GM23248 (cell line): ENCODE measurements around the gene WNT5B.

Experiments
- EZH2 ChIP-seq: fragments of 200-600 bp; sonication (generic); IDR thresholded peaks from 2 replicates; pipeline ENCODE4 v1.6.1; 2018; ENCODE audit warnings: antibody characterized with exemption, mild to moderate bottlenecking; ENCODE audit not compliant: insufficient read depth, poor library complexity, severe bottlenecking
- EZH2phosphoT487 ChIP-seq: fragments of 200-600 bp; sonication (generic); IDR thresholded peaks from 2 replicates; pipeline ENCODE4 v1.6.1; 2018; ENCODE audit warnings: antibody characterized with exemption, moderate library complexity, mild to moderate bottlenecking, low read depth; ENCODE audit not compliant: insufficient read depth

DNA sequence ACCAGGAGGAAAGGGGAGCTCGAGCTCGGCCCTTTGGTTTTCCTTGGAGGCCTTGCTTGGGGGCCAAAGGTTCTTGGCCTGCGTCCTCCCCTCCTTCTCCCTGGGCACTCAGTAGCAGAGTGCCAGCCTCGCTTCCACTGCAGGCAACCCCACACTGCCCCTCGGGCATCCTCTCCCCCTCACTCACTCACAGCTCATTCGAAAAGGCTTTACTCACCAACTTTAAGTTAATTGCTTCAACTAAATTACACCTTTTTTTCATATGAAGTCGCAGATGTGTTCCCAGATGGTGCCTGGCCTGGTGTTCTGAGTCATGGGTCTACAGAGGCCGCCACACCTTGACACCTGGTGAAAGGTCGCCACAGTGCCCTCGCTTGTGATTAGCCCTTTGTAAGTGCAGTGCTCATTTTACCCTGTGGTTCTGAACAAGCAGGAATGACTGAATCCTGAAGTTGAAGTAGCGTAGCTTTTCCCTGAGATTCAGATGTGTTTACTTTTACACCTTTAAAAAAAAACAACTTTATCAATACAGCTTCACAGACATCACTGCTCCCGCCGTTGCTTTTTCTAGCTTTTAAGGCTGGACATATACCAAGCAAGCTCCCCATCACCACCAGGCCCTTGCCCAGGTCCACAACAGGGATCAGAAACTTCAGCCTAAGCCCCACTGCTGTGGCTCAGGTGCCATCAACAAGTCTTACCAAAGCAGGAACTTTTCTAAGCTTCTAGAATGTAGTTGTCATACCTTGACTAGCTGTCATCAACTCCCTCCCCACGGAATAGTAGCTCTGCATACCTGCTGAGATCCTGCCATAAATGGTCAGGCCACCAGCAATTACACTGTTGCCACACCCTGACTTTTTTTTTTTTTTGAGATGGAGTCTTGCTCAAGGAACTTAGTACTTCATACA, 41.6 kb downstream of the WNT5B start:
- TF ChIP-seq EZH2phosphoT487 (no peak), EZH2 (no peak)
